ENCODE data around the gene ASB4. TPM values are rescaled to one million over a fixed set of nuclear protein-coding genes. Genes with fewer than 3 reads are reported as not detected.
A peak's percentile ranks its signal among the peaks of the same experiment; 100 is the strongest.

The ASB4 gene
- not detected in 2 replicates for total RNA-seq (2021)
- percentile 5 among the genes with signal in this experiment for Bru-seq, nascent RNA
- BruChase-seq, experiment 1, labeled RNA remaining after a 2-hour chase, result percentile 12 among the genes with signal in this experiment
- percentile 6 among the genes with signal in this experiment for BruChase-seq, experiment 2, labeled RNA remaining after a 6-hour chase
- long read RNA-seq, result 0 reads

GRCh38 chr7:95485391-95486123 lies at the start of gene ASB4:
ASB4 (plus strand) TSS chr7:95485943; CDS start chr7:95485972, 29 bp downstream.
- H3K4me3 ChIP-seq, result no peak within 1 kb of the TSS
- no peak within 1 kb of the TSS for H2AFZ ChIP-seq
- H3K9me2 ChIP-seq (ENCODE audit: insufficient read depth), result no peaks in the 10 kb centered on the region
- no peaks in the 10 kb centered on the region for H3F3A ChIP-seq (ENCODE audit: insufficient read depth, low read depth)
- no peaks in the 10 kb centered on the region for H3K27me3 ChIP-seq (ENCODE audit: insufficient read depth, low read depth)
- H3K27ac ChIP-seq, result no peak within 1 kb of the TSS
- H4K20me1 ChIP-seq (ENCODE audit: insufficient read depth), result no peaks in the 10 kb centered on the region
- BruUV-seq (replicated peaks), result no TSS peak
- ChIA-PET CTCF (no interaction called here), POLR2A (ENCODE audit: unreplicated experiment) (no interaction called here)
- no peak for DNase-seq
- H3K79me2 ChIP-seq (ENCODE audit: low read depth), result no peaks in the 10 kb centered on the region
- H3K9me3 ChIP-seq (ENCODE audit: insufficient read depth, low read depth), result no peaks in the 10 kb centered on the region
- H3K4me2 ChIP-seq, result no peak within 1 kb of the TSS
- TF ChIP-seq EZH2 (IDR thresholded peaks at IDR 0.05; ENCODE audit: low read depth), result no peak
- TF ChIP-seq, protein P1, sequence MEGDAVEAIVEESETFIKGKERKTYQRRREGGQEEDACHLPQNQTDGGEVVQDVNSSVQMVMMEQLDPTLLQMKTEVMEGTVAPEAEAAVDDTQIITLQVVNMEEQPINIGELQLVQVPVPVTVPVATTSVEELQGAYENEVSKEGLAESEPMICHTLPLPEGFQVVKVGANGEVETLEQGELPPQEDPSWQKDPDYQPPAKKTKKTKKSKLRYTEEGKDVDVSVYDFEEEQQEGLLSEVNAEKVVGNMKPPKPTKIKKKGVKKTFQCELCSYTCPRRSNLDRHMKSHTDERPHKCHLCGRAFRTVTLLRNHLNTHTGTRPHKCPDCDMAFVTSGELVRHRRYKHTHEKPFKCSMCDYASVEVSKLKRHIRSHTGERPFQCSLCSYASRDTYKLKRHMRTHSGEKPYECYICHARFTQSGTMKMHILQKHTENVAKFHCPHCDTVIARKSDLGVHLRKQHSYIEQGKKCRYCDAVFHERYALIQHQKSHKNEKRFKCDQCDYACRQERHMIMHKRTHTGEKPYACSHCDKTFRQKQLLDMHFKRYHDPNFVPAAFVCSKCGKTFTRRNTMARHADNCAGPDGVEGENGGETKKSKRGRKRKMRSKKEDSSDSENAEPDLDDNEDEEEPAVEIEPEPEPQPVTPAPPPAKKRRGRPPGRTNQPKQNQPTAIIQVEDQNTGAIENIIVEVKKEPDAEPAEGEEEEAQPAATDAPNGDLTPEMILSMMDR (conservative IDR thresholded peaks at IDR 0.05), result no peak
- intact Hi-C loops (cut with micrococcal nuclease; ENCODE audit: unreplicated experiment), result no loop called here
- H3K36me3 ChIP-seq (ENCODE audit: low read depth), result no peaks in the 10 kb centered on the region
- no peaks in the 10 kb centered on the region for H3K4me1 ChIP-seq (replicated peaks; ENCODE audit: insufficient read depth)

DNA sequence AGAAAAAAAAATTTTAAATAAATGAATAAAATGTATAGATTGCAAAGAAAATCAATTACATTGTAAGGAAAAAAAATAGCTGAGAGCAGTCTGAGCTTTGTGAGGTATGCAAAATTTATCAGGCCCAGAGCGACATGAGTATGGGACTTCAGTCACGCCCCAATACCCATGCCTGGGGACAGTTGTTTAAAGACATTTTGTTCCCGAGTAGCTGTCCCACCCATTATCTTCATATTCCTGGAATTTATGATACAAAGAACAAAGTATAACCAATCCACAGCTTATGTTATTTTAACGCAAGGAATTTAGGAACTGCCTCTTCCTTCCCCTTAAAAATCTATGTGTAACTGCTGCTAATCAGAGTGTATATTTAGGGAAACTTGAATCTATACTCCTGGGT lies 49.3 kb upstream of the ASB4 start:
- no peaks in the 10 kb centered on the region for H3K9me2 ChIP-seq (ENCODE audit: insufficient read depth)
- H3F3A ChIP-seq (ENCODE audit: insufficient read depth, low read depth), result no peaks in the 10 kb centered on the region; the same call in 1 of the 2 replicates
- H4K20me1 ChIP-seq (ENCODE audit: insufficient read depth), result no peaks in the 10 kb centered on the region
- ChIA-PET POLR2A (ENCODE audit: unreplicated experiment) (no interaction called here), CTCF (no interaction called here)
- H3K4me2 ChIP-seq, result no peak overlapping the region
- no peak for DNase-seq
- H2AFZ ChIP-seq, result no peak overlapping the region
- no peaks in the 10 kb centered on the region for H3K9me3 ChIP-seq (ENCODE audit: insufficient read depth, low read depth)
- TF ChIP-seq, protein P1 (conservative IDR thresholded peaks at IDR 0.05), result no peak
- TF ChIP-seq EZH2 (IDR thresholded peaks at IDR 0.05; ENCODE audit: low read depth), result no peak
- H3K36me3 ChIP-seq (ENCODE audit: low read depth), result no peaks in the 10 kb centered on the region
- no peak overlapping the region for H3K27ac ChIP-seq
- no TSS peak for BruUV-seq (replicated peaks)
- H3K27me3 ChIP-seq (ENCODE audit: insufficient read depth, low read depth), result no peaks in the 10 kb centered on the region
- H3K4me1 ChIP-seq (replicated peaks; ENCODE audit: insufficient read depth), result peaks cover 6% of the 10 kb centered on the region; the same call in 1 of the 2 replicates
- intact Hi-C loops (cut with micrococcal nuclease; ENCODE audit: unreplicated experiment), result no loop called here
- H3K4me3 ChIP-seq, result no peak overlapping the region
- 0 out of 2 replicates have a peak, but pooled peaks cover 2% of the 10 kb centered on the region for H3K79me2 ChIP-seq (ENCODE audit: low read depth)

- H4K20me1 ChIP-seq (ENCODE audit: insufficient read depth), result no peaks in the 10 kb centered on the region
- H3K4me1 ChIP-seq (replicated peaks; ENCODE audit: insufficient read depth), result no peaks in the 10 kb centered on the region
- POLR2A ChIA-PET (ENCODE audit: unreplicated experiment), result no interaction called here
- no peak overlapping the region for H3K4me3 ChIP-seq
- H3K79me2 ChIP-seq (ENCODE audit: low read depth), result no peaks in the 10 kb centered on the region
- no peaks in the 10 kb centered on the region for H3F3A ChIP-seq (ENCODE audit: insufficient read depth, low read depth)
- H3K36me3 ChIP-seq (ENCODE audit: low read depth), result no peaks in the 10 kb centered on the region
- DNase-seq, result no peak
- H2AFZ ChIP-seq, result no peak overlapping the region
- no peak overlapping the region for H3K27ac ChIP-seq
- CTCF ChIA-PET, result no interaction called here
- H3K27me3 ChIP-seq (ENCODE audit: insufficient read depth, low read depth), result no peaks in the 10 kb centered on the region
- H3K4me2 ChIP-seq, result no peak overlapping the region
- TF ChIP-seq EZH2 (IDR thresholded peaks at IDR 0.05; ENCODE audit: low read depth), result no peak
- TF ChIP-seq, protein P1 (conservative IDR thresholded peaks at IDR 0.05), result no peak
- H3K9me3 ChIP-seq (ENCODE audit: insufficient read depth, low read depth), result no peaks in the 10 kb centered on the region
- no peaks in the 10 kb centered on the region for H3K9me2 ChIP-seq (ENCODE audit: insufficient read depth)
- intact Hi-C loops (cut with micrococcal nuclease; ENCODE audit: unreplicated experiment), result no loop called here
- no TSS peak for BruUV-seq (replicated peaks)
Observed at GRCh38 chr7:95440394-95441038, 45.2 kb upstream of the ASB4 start.
